Mesenchymal stem cell (in vitro differentiated cells and primary cell): Measurements from ENCODE around the gene FBXW2. TPM values are rescaled to one million over a fixed set of nuclear protein-coding genes. Genes with fewer than 3 reads are reported as not detected.

ENCODE experiments used
- DNase-seq: peaks from one replicate; pipeline ENCODE4 v3.0.0-alpha.2; 2013
- H2AFZ ChIP-seq: one replicate; pipeline ENCODE4 v1.6.1; 2013; ENCODE audit warnings: low read depth, mild to moderate bottlenecking, control low read depth, inconsistent platforms, low read length, moderate library complexity
- H2AK5ac ChIP-seq: 2 replicates; pipeline ENCODE4 v1.6.1; 2013; ENCODE audit warnings: low read length, moderate library complexity, mild to moderate bottlenecking, inconsistent platforms; ENCODE audit not compliant: severe bottlenecking
- H2BK120ac ChIP-seq: one replicate; pipeline ENCODE4 v1.6.1; 2013; ENCODE audit warnings: low read depth, mild to moderate bottlenecking, inconsistent platforms, low read length, moderate library complexity
- H2BK12ac ChIP-seq, 2 experiments: one replicate each; pipeline ENCODE4 v1.6.1; 2013; ENCODE audit warnings: inconsistent platforms in 2 of 2, low read length in 2 of 2, mild to moderate bottlenecking in 2 of 2, moderate library complexity in 2 of 2, control low read depth in 1 of 2
- H2BK15ac ChIP-seq: one replicate; pipeline ENCODE4 v1.6.1; 2013; ENCODE audit warnings: mild to moderate bottlenecking, low read depth, inconsistent platforms; ENCODE audit not compliant: poor library complexity, severe bottlenecking
- H2BK5ac ChIP-seq: 2 replicates; pipeline ENCODE4 v1.6.1; 2013; ENCODE audit warnings: low read depth, mild to moderate bottlenecking, low read length, control low read depth, inconsistent platforms; ENCODE audit not compliant: poor library complexity, severe bottlenecking
- H3K14ac ChIP-seq, 2 experiments: one replicate each; pipeline ENCODE4 v1.6.1; 2013; ENCODE audit warnings: inconsistent platforms in 2 of 2, low read length in 2 of 2, control low read depth in 1 of 2, mild to moderate bottlenecking in 1 of 2, moderate library complexity in 1 of 2
- H3K18ac ChIP-seq, 2 experiments: one replicate each; pipeline ENCODE4 v1.6.1; 2013; ENCODE audit warnings: inconsistent platforms in 2 of 2, low read length in 2 of 2, control low read depth in 1 of 2, low read depth in 1 of 2, mild to moderate bottlenecking in 1 of 2
- H3K23ac ChIP-seq, 2 experiments: one replicate each; pipeline ENCODE4 v1.6.1; 2013; ENCODE audit warnings: inconsistent platforms in 2 of 2, low read length in 2 of 2, mild to moderate bottlenecking in 2 of 2, moderate library complexity in 2 of 2, control low read depth in 1 of 2
- H3K27ac ChIP-seq: 2 replicates; pipeline ENCODE4 v1.5.1; 2013; ENCODE audit warnings: mild to moderate bottlenecking, moderate library complexity, low read length, control low read depth, inconsistent platforms; ENCODE audit not compliant: poor library complexity, severe bottlenecking
- H3K27me3 ChIP-seq, 2 experiments: 2 replicates each; pipeline versions ENCODE4 v1.6.1 to v1.7.0; 2013; ENCODE audit warnings: low read length in 2 of 2, mild to moderate bottlenecking in 2 of 2, moderate library complexity in 2 of 2, control low read depth in 1 of 2, inconsistent platforms in 1 of 2; ENCODE audit not compliant: control insufficient read depth in 1 of 2, insufficient read depth in 1 of 2
- H3K36me3 ChIP-seq, 2 experiments: 2 replicates each; pipeline versions ENCODE4 v1.6.1 to v1.7.0; 2013; ENCODE audit warnings: low read length in 2 of 2, control low read depth in 1 of 2, inconsistent platforms in 1 of 2, low read depth in 1 of 2, mild to moderate bottlenecking in 1 of 2; ENCODE audit not compliant: insufficient read depth in 2 of 2, control insufficient read depth in 1 of 2
- H3K4ac ChIP-seq, 2 experiments: one replicate each; pipeline ENCODE4 v1.6.1; 2013; ENCODE audit warnings: inconsistent platforms in 2 of 2, low read length in 2 of 2, mild to moderate bottlenecking in 2 of 2, moderate library complexity in 2 of 2, control low read depth in 1 of 2, low read depth in 1 of 2
- H3K4me1 ChIP-seq: 2 replicates; pipeline ENCODE4 v1.6.1; 2013; ENCODE audit warnings: low read depth, low read length, control low read depth; ENCODE audit not compliant: control insufficient read depth, insufficient read depth
- H3K4me2 ChIP-seq: 2 replicates; pipeline ENCODE4 v1.6.1; 2013; ENCODE audit warnings: low read length, mild to moderate bottlenecking, inconsistent platforms; ENCODE audit not compliant: poor library complexity, severe bottlenecking
- H3K4me3 ChIP-seq, 2 experiments: 2 replicates each; pipeline versions ENCODE4 v1.5.1 to v1.7.0; 2013; ENCODE audit warnings: low read length in 2 of 2, mild to moderate bottlenecking in 2 of 2, control low read depth in 1 of 2, low read depth in 1 of 2; ENCODE audit not compliant: insufficient read depth in 1 of 2
- H3K79me1 ChIP-seq: replicated peaks from 2 replicates; pipeline ENCODE4 v1.6.1; 2013; ENCODE audit warnings: mild to moderate bottlenecking, control low read depth, low read length, inconsistent platforms; ENCODE audit not compliant: poor library complexity, severe bottlenecking
- H3K9ac ChIP-seq: 2 replicates; pipeline ENCODE4 v1.7.0; 2013; ENCODE audit warnings: mild to moderate bottlenecking, low read length, moderate library complexity
- H3K9me3 ChIP-seq: 2 replicates; pipeline ENCODE4 v1.7.0; 2013; ENCODE audit warnings: mild to moderate bottlenecking, low read length; ENCODE audit not compliant: control insufficient read depth
- H4K8ac ChIP-seq: one replicate; pipeline ENCODE4 v1.6.1; 2013; ENCODE audit warnings: inconsistent platforms, mild to moderate bottlenecking, low read length, moderate library complexity
- H4K91ac ChIP-seq: one replicate; pipeline ENCODE4 v1.6.1; 2013; ENCODE audit warnings: mild to moderate bottlenecking, low read length, inconsistent platforms
- WGBS: methylation state at CpG from one replicate; pipeline ENCODE4 v1.1.7; 2013; ENCODE audit warnings: mixed read lengths; 5-methylcytosine and 5-hydroxymethylcytosine counted together
- polyA plus RNA-seq, 2 experiments: library from polyadenylated mRNA; stranded (reverse); fragments of 200-250 nt; gene quantifications; one replicate each; pipeline ENCODE4 v1.2.3, GENCODE V29; 2013

The FBXW2 gene
- 32.7 TPM for polyA plus RNA-seq (2013, experiment 1 of 2)
- polyA plus RNA-seq (2013, experiment 2 of 2): 31.5 TPM

DNA sequence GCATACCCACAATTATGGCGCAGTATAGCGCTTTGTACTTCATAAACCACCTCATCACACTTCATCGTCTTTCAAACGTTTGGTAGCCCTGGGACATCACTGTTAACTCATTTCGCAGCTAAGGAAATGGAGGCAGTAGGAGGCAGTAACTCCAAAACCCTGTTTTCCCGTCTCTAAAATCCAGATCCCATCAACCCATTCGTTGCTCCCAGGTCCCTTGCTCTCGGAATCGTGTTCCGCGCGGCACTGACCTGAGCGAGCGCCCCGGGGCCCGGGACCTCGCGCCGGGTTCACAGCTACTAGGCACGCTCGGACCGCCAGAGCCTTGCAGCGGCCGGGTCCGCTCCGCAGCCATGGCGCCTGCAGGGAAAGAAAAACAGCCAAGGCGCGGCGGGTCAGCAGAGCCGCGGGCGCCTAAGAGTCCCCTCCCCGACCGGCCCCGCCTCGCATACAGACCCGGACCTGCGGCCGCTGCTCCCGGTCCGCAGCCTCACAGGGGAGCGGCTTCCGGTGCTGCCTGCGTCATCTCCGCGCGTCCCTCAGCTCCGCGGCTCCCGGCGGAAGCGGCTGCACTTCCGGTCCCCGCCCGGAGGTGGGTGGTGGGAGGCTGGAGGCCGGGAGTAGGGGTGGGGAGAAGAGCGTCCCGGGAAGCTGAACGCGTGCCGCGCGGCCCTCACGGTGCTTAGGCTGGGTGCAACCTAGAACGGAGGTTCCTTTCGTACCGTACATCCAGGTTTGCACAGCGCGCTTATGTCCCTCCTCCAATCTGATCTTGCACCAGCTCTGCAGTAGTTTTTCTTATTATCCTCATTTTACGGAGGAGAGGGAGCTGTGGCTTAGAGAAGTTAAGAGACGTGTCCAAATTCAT, at the start of gene FBXW2:
Gene FBXW2 (minus strand): TSS at position 519 of the 868 bp plus-strand sequence. CDS start 5,158 bp downstream, outside the sequence.
- Histone ChIP-seq H3K79me1 (peaks cover 11% of the 10 kb centered on the region), H2BK15ac (peak within 1 kb of the TSS; percentile 73), H3K18ac (peak within 1 kb of the TSS; percentile 71 to 82), H2AK5ac (no peak within 1 kb of the TSS), H2BK5ac (peak within 1 kb of the TSS; percentile 39), H3K23ac (peak within 1 kb of the TSS in 1 of 2 experiments; percentile 83), H3K4me2 (peak within 1 kb of the TSS; percentile 83), H3K9ac (peak within 1 kb of the TSS; percentile 97), H2BK120ac (no peak within 1 kb of the TSS), H3K14ac (peak within 1 kb of the TSS in 1 of 2 experiments; percentile 75), H3K9me3 (no peaks in the 10 kb centered on the region), H4K91ac (peak within 1 kb of the TSS; percentile 62), H3K36me3 (peaks cover 0 to 22% of the 10 kb centered on the region in 2 experiments), H3K27ac (peak within 1 kb of the TSS; percentile 67), H2AFZ (peak within 1 kb of the TSS; percentile 80), H3K4me3 (peak within 1 kb of the TSS; percentile 85 to 98), H3K4ac (peak within 1 kb of the TSS; percentile 51 to 98), H2BK12ac (peak within 1 kb of the TSS in 1 of 2 experiments; percentile 57), H4K8ac (peak within 1 kb of the TSS; percentile 93), H3K4me1 (peaks cover 3% of the 10 kb centered on the region), H3K27me3 (no peaks in the 10 kb centered on the region)
- WGBS: under 1% methylated on average over 55 of the region's 72 CpGs
- peak; percentile 93 for DNase-seq

DNA sequence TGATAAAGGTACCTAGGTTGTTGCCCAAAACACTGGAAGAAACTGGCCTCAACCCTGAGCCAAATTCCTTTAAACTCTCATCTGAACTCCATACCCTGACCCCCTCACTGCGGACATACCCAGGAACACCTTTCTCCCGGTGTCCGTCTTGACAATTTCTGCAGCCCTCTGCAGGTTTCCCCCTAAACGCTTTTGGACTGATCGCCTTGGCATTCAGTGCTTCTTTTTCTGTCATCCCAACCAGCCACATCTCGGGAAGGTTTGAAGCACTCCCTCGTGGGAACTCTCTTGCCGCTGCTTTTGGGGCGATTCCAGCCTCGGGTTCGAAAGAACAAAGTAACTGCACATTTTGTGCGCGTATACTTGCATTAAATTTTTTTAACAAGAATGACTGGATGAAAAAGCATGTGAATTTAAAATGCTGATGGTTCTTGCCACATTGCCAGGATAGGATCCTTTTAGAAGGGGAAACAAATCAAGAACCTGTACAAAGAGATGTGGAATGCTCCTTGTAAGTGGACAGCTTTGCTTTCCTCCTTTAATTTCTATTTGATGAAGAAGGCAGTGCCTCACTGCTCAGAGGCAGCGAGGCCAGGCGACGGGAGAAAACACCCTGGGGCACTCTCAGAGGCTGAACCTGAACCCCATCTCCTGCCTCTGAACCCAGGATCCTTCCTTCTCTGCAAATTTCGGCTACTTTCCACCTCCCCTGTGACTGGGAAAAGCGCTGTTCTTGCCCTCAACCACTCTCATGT, 48.9 kb upstream of the FBXW2 start:
- Histone ChIP-seq H4K91ac (peak overlapping the region; percentile 91), H3K27me3 (no peaks in the 10 kb centered on the region), H3K14ac (peak overlapping the region in 1 of 2 experiments; percentile 91), H3K9ac (peak overlapping the region; percentile 99), H3K4me3 (peak overlapping the region; percentile 93 to 99), H2BK12ac (peak overlapping the region in 1 of 2 experiments; percentile 62), H3K79me1 (peaks cover 19% of the 10 kb centered on the region), H3K27ac (peak overlapping the region; percentile 90), H4K8ac (peak overlapping the region; percentile 99), H2BK15ac (peak overlapping the region; percentile 90), H3K36me3 (peaks cover 0 to 22% of the 10 kb centered on the region in 2 experiments), H2AFZ (peak overlapping the region; percentile 90), H3K4me2 (peak overlapping the region; percentile 82), H3K4ac (peak overlapping the region; percentile 64 to 92), H3K18ac (peak overlapping the region; percentile 96), H3K23ac (peak overlapping the region; percentile 37 to 98), H3K4me1 (peaks cover 12% of the 10 kb centered on the region), H2BK120ac (peak overlapping the region; percentile 87), H3K9me3 (no peaks in the 10 kb centered on the region), H2AK5ac (peak overlapping the region; percentile 70), H2BK5ac (peak overlapping the region; percentile 68)
- 38% methylated on average over 18 of the region's 18 CpGs for WGBS
- peak; percentile 20 for DNase-seq

DNA sequence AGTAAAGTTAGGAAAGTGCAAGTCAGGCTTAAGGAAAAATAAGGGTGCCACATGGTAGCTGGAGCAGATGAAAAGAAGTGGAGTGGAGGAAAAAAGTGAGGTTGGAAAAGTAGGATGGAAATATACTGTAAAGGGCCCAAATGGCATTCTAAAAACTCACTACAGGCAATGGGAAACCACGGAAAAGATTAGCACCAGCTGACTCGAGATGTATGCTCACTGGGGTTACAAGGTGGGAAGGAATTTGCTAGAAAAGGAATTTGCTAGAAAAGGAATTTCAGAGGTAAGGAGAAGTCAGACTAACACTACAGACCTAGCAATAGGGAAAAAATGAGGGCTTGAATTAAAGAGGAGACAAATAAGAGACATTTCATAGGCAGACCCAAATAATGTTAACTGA, 45.9 kb upstream of the FBXW2 start:
- Histone ChIP-seq H3K79me1 (peaks cover 12% of the 10 kb centered on the region), H3K4me2 (no peak overlapping the region), H2BK120ac (no peak overlapping the region), H2BK5ac (no peak overlapping the region), H3K4me3 (no peak overlapping the region), H2AK5ac (no peak overlapping the region), H4K8ac (no peak overlapping the region), H3K4ac (no peak overlapping the region), H3K4me1 (peaks cover 12% of the 10 kb centered on the region), H3K27ac (peak overlapping the region; percentile 30), H3K9ac (peak overlapping the region; percentile 41), H2BK15ac (no peak overlapping the region), H3K27me3 (no peaks in the 10 kb centered on the region), H3K14ac (no peak overlapping the region), H3K9me3 (no peaks in the 10 kb centered on the region), H2AFZ (no peak overlapping the region), H4K91ac (no peak overlapping the region), H3K23ac (no peak overlapping the region), H3K36me3 (peaks cover 0 to 29% of the 10 kb centered on the region in 2 experiments), H3K18ac (no peak overlapping the region), H2BK12ac (no peak overlapping the region)
- WGBS: 80% methylated on average over 2 of the region's 2 CpGs
- DNase-seq: peak; percentile 51
